HG02798 (cell line): ENCODE results near the gene NOS3.

Source experiments
- ATAC-seq: cut with Tn5 transposase; IDR thresholded peaks from one replicate; pipeline ENCODE4 v1.9.1; 2021; ENCODE audit warnings: mild to moderate bottlenecking; ENCODE audit not compliant: unreplicated experiment, poor library complexity

The NOS3 gene

DNA sequence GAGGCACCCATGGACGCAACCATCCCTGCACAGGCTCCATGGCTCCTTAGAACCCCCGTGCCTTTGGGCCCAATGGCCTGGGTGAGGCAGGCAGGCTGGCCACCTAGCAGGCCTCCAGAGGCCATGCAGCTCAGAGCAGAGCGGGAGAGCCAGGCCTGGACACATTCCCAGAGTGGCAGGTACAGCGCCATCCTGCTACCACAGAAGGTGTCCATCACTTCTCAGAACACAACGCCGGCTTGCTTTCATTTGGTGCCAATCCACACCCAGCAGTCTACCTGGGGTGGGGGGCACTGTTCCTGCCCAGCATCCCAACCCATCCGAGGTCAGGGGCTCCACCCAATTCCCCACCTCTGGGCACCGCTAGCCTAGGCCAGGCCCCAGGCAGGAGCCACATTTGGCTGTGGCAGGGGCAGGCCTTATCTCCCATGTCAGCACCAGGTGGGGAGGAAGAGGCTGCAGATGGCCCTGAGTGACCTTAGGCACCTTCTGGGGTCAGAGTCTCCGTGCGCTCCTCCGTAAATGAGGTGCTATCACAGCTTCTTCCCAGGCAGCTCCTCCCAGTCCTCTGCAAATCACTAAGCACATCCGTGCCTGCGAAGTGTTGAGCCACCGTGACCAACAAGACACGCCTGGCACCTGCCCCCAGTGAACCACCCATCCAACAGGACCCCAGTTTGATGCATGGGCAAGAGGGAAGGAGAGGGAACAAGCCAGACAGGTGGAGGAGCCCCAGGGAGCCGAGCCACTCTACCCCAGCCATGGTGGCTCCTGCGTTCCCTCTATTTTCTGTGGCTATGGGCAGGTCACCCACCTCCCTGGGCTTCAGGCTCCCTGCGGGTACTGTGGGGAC lies 26.9 kb upstream of the NOS3 start:
- ATAC-seq, result no peak

DNA sequence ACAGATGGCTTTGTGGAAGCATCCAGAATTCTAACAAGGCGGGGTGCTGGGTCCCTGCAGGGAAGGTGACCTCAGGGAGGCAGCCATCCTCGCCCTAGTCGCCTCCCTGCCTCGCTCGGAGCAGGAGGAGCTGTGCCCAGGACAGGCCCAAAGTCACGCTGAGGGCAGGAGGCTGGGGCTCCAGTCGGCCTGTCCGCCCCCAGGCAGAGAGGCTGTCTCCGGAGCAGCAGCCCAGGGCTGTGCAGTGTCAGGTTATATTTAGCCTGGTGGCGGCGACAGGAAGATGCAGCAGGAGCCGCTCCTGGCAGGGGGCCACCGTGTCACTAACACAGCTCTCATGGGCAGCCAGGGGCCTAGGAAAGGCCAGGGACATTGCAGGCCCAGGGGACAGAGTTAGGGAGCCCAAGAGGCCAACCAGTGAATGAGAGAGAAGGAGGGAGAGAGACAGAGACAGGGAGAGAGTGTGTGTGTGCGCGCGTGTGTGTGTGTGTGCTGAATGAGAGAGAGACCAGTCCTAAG lies 26.2 kb upstream of the NOS3 start:
- ATAC-seq, result no peak

DNA sequence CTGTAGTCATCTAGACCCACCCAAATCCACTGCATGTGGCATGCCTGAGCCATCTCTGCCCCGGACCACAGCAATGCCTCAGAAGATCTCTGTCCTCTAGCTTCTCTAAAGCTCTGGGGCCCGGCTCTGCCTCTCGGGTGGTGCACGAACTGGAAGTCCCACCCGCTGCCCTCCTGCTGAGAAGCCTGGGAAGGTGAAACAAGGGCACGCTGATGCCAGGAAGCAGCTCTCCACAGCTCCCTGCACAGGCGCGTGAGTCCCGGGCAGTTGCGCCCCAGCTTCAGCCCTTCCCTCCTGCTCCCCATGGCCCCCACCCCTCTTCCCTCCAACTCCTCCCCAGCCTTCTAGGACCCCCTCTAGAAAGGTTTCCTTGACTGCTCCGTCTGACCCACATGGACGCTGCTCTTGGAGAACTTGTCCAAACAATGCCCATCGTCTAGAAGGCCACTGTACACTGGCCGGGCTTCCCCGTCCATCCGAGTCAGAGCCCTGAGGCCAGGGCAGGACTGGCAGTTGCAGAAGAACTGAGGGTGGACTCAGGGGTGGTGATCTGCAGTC lies 25.5 kb upstream of the NOS3 start:
- no peak for ATAC-seq

GRCh38 chr7:150966002-150966401 lies 24.8 kb upstream of the NOS3 start:
- ATAC-seq, result no peak

GRCh38 chr7:150967349-150967748 lies 23.5 kb upstream of the NOS3 start:
- ATAC-seq, result no peak

- ATAC-seq, result no peak
These were observed 22.6 kb upstream of the NOS3 start for GRCh38 chr7:150968056-150968733.

GRCh38 chr7:150968734-150969372 lies 22.0 kb upstream of the NOS3 start:
- no peak for ATAC-seq

DNA sequence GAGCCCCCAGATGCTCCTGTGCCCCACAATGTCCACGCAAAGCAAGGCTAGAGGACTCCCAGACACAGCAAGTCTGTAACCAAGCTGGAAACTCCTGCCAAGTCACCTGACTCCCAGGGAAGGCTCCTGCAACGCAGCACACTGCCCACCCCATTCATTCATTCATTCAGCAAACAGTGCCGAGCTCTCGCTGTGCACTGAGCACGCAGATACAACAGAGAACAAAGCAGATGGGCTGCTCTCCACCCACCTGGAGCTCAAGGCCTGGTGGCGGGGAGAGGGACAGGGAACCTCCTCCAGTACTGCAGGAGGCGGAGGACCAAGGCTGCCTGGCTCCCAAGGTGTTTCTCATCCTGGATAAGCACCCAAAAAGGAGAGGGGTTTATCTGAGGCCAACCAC lies 21.3 kb upstream of the NOS3 start:
- no peak for ATAC-seq

- ATAC-seq, result no peak
These were observed 20.4 kb upstream of the NOS3 start for GRCh38 chr7:150970424-150970823.

DNA sequence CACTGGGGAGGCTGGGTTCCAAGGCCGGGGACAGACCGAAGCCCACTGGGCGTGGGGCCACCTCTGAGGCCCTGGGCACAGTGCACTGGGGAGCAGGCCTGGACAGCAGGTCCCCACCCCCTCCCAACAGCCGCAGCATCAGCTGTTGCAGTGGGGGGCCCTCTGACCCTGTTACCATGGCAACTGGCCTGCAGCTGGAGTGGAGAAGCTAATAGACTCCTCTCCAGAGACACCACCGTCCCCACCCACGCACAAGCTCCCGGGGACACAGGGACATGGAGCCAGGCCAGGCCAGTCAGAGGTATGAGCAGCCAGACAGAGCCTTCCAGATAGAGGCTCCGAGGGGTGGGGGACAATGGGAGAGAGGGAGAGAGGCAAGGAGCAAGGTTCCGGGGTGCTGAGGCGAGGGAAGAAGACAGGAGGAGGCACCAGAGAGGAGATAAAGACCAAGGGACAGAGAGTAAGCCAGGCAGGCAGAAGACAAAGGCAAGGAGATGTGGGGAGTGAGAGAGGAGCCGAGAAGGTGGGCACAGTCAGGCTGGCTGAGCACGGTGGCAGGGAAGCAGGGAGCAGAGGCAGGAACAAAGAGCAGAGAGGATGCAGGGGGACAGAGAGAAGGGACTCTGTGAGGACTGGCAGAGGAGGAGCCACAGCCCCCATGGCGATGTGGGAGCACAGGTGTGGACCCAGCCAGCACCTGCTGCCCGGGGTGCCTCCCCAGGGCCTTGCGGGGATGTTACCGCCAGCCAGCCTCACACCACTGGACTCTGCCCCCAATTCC lies 19.4 kb upstream of the NOS3 start:
- ATAC-seq, result no peak

DNA sequence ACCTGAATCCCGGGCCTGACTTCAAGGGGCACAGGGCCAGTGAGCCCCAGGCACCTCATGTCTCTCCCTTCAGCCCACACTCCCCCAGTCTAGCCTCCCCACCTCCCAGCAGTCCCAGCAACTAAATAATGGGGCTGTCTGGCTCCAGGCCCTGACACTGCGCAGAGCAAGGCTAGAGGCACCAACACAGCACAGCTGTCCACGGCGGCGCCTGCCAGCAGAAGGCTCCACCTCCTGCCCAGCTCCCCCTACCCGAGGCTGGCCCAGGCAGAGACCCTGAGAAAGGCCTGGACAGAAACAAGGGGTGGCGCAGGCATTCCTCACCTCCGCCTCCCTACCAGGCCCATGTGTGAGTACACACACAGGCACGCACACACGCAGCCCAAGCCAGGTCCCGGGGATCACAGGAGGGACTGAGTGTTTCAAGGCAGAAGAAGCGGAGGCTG lies 18.8 kb upstream of the NOS3 start:
- ATAC-seq, result no peak

GRCh38 chr7:150972741-150973140 lies 18.1 kb upstream of the NOS3 start:
- no peak for ATAC-seq

GRCh38 chr7:150973571-150974451 lies 17.0 kb upstream of the NOS3 start:
- ATAC-seq, result no peak

GRCh38 chr7:150974468-150975391 lies 16.1 kb upstream of the NOS3 start:
- ATAC-seq, result peak; percentile 62

DNA sequence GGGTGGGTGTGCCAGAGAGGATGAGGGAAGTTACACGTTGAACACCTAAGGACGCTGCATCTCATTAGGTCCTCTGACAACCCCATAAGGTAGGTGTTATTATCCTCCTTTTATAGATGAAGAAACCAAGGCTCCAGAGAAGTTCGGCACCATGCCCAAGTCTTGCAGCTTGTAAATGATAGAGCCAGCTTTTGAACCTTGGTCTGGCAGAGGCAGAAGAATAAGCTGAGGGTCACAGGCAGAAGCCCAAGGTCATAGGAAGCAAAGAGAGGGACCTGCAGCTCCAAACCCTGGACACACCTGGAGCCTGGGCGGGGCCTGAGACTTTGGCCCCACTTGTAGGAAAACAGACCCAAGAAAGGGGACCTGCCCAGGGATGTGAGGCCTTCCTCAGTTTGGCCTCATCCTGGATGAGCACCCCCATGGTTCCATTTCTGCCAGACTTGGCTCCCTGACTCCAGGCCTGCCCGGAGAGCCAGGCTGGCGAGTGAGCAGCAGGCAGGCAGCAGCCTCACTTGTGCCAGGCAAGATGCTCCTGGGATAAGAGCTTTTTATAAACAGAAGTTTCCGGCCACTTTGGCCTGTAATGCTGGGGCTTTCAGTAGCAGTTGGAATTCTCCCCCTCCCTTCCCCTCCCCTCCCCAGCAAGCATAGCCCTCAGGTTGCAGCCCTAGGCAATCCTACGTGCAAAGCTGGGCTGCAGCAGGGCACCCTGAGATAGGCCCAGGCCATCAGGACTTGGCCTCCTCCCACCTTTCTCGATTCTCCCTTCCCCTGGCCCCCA lies 15.1 kb upstream of the NOS3 start:
- no peak for ATAC-seq

GRCh38 chr7:150976529-150977381 lies 14.1 kb upstream of the NOS3 start:
- no peak for ATAC-seq
